ENCODE data around the gene SLC2A13.

DNA sequence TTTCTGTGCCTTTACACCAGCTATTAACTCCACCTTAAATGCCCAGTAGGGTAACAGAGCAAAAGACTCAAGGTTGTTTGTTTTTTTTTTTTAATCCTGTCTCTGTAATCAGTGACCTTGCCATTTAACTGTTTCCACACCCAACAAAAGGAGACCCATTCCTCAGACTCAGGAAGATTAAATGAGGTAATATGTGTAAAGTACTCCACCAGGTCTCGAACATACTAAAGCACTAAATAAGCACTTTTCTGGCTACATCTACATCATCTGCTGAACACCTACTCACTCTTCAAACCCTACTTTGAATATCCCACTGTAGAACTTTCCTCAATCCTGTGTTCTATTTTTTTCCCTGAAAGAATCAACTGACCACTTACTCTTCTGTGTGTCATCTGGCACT is 4.1 kb downstream of the SLC2A13 start:
- TF ChIP-seq, protein P1, sequence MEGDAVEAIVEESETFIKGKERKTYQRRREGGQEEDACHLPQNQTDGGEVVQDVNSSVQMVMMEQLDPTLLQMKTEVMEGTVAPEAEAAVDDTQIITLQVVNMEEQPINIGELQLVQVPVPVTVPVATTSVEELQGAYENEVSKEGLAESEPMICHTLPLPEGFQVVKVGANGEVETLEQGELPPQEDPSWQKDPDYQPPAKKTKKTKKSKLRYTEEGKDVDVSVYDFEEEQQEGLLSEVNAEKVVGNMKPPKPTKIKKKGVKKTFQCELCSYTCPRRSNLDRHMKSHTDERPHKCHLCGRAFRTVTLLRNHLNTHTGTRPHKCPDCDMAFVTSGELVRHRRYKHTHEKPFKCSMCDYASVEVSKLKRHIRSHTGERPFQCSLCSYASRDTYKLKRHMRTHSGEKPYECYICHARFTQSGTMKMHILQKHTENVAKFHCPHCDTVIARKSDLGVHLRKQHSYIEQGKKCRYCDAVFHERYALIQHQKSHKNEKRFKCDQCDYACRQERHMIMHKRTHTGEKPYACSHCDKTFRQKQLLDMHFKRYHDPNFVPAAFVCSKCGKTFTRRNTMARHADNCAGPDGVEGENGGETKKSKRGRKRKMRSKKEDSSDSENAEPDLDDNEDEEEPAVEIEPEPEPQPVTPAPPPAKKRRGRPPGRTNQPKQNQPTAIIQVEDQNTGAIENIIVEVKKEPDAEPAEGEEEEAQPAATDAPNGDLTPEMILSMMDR (IDR thresholded peaks at IDR 0.05), result no peak
- no peak for TF ChIP-seq POLR2A (IDR thresholded peaks at IDR 0.05)
